ENCODE measurements around the gene ARHGAP28. TPM values are rescaled to one million over a fixed set of nuclear protein-coding genes. Genes with fewer than 3 reads are reported as not detected.

The ARHGAP28 gene, protein sequence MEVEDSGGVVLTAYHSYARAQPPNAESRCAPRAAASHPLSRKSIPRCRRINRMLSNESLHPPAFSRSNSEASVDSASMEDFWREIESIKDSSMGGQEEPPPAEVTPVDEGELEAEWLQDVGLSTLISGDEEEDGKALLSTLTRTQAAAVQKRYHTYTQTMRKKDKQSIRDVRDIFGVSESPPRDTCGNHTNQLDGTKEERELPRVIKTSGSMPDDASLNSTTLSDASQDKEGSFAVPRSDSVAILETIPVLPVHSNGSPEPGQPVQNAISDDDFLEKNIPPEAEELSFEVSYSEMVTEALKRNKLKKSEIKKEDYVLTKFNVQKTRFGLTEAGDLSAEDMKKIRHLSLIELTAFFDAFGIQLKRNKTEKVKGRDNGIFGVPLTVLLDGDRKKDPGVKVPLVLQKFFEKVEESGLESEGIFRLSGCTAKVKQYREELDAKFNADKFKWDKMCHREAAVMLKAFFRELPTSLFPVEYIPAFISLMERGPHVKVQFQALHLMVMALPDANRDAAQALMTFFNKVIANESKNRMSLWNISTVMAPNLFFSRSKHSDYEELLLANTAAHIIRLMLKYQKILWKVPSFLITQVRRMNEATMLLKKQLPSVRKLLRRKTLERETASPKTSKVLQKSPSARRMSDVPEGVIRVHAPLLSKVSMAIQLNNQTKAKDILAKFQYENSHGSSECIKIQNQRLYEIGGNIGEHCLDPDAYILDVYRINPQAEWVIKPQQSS
- total RNA-seq (2014; rRNA removed; shearing (Covaris generic)), result 0.41 and 1.9 TPM in 2 replicates

DNA sequence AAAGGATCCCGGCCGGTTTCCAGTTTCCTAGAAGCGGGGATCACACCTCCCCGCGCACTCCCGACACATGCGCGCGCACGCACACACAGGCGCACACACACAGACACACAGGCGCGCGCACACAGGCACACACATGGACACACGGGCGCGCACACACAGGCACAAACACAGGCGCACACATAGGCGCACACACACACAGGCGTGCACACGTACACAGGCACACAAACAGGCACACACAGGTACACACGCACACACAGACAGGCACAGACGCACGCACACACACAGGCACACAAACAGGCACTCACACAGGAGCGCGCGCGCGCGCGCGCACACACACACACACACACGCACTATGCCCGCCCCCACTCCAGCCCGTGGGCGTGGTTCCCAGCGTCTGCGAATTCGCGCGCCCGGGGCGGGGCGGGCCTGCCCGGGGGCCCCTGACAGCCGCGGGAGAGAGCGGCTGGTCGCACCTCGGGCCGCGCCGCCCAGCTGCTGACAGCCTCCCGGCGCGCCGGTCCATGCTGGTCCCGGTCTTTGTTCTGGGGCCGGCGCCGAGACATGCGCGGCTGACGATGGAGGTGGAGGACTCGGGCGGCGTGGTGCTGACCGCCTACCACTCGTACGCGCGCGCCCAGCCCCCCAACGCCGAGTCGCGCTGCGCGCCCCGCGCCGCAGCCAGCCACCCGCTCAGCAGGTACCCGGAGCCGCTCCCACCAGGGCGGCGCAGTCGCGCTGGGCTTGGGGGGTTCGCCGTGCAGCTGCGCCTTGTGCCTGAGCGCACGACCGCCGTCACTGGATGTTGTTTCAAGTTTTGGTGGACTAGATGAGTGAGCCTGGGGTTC, at the start of gene ARHGAP28:
Gene ARHGAP28, plus strand, starts transcription at position 470 of the 845 bp plus-strand sequence. Its CDS starts 106 bp downstream, at position 576.
- Histone ChIP-seq H3K27ac (no peak within 1 kb of the TSS), H3K4me3 (peak within 1 kb of the TSS; percentile 56), H3K9me3 (replicated peaks) (no peaks in the 10 kb centered on the region), H3K27me3 (replicated peaks) (no peaks in the 10 kb centered on the region), H3K36me3 (no peaks in the 10 kb centered on the region), H3K4me1 (replicated peaks) (0 out of 2 replicates have a peak, but pooled peaks cover 4% of the 10 kb centered on the region)
- peak; percentile 88 to 93 for DNase-seq (ENCODE audit: low read depth in 1 of 2, low spot score in 2 of 2)

DNA sequence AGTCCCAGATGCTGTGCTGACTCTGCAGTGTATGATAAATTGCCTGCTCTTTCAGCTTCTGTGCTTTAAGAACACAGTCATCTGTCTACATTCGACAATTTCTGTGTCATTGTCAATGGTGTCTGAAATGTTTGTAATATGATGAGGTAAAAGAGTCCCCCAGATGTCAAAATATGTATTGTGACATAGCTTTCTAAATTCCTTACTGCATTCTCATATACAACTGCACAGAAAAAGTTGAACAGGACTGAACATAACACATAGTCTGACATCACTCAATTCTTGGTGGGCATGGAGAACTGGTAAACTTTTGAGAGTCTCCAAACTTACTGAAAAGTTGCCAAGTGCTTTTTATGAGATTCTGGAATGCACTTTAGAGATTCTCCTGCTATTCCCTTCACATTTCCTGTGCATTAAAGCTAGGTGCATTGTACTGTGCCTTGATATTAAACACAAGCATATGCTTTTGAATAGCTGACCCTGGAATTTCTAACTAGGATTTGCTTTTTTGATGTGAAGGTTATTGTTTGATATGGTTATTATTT, 48.1 kb upstream of the ARHGAP28 start:
- Histone ChIP-seq H3K9me3 (replicated peaks) (no peaks in the 10 kb centered on the region), H3K4me3 (no peak overlapping the region), H3K36me3 (no peaks in the 10 kb centered on the region), H3K27me3 (replicated peaks) (no peaks in the 10 kb centered on the region), H3K27ac (no peak overlapping the region), H3K4me1 (replicated peaks) (no peaks in the 10 kb centered on the region)
- no peak for DNase-seq (ENCODE audit: low read depth in 1 of 2, low spot score in 2 of 2)

DNA sequence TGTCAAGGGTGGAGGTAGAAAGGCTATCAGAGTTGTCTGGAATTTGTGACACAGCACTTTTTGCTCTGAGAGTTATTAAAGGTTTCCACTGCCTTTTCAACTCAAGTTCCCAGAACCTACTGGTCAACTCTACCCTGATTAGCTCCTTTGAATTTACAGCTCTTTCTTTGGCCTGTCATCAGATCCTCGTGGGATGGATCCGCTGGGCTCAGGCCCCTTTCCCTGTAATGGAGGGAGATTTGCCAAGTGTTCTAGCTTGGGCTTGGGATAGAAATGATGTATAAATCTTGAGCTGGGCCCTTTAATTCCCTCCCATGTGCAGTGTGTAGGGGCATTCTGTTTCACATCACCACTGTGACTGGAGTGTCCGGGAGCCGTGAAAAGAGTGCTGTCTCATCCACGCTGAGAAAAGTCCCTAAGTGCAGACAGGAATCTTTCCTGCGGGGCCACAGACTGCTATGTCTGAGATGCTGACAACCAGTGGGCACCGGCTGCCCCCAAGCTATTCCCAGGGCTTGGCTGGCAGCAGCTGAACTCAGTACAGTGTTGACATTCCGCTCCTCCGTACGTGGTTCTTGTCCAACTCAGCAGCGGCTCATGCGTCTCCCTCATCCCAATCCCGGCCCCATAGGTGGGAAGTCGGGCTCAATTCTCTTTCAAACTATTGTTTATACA, 46.9 kb upstream of the ARHGAP28 start:
- no peaks in the 10 kb centered on the region for H3K4me1 ChIP-seq (replicated peaks)
- H3K9me3 ChIP-seq (replicated peaks), result no peaks in the 10 kb centered on the region
- DNase-seq (ENCODE audit: low read depth in 1 of 2, low spot score in 2 of 2), result no peak
- H3K27me3 ChIP-seq (replicated peaks), result no peaks in the 10 kb centered on the region
- no peak overlapping the region for H3K4me3 ChIP-seq
- H3K36me3 ChIP-seq, result no peaks in the 10 kb centered on the region
- H3K27ac ChIP-seq, result no peak overlapping the region

DNA sequence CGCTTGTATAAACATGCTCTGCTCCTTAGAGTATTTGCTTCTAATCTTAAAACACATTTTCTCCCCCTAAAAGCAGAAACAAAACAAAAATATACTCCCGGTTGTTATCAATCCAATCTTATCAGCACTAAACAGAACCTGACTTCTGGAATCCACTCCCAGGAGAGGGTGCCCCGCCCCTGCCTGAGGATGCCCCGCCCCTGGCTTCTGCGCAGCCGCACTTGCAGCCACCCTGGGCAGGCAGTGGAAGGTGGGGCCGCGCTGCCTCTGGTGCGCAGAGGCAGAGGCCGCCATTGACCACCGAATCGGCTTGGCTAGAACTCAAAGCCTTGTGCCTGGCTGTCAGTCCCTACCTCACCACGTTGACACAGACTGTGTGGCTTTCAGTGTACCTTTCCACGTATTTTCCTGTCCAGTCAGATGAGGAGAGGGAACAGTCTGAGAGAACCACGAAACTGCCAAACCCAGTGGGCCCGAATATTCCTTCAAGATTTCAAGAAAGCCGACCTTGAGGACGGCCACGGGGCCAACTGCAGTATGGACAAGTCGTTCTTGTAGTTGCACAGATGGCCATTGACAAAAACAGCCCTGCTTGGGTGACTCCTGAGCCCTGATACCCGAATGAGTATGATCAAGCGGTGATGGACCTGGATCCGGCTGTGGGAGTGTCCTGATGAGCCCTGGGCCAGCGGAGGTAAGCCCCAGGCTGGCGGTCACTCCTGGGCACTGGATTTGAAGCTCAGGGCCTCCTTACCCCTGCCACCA, 46.2 kb upstream of the ARHGAP28 start:
- no peaks in the 10 kb centered on the region for H3K4me1 ChIP-seq (replicated peaks)
- H3K9me3 ChIP-seq (replicated peaks), result no peaks in the 10 kb centered on the region
- H3K36me3 ChIP-seq, result no peaks in the 10 kb centered on the region
- H3K27ac ChIP-seq, result no peak overlapping the region
- H3K27me3 ChIP-seq (replicated peaks), result no peaks in the 10 kb centered on the region
- no peak overlapping the region for H3K4me3 ChIP-seq
- no peak for DNase-seq (ENCODE audit: low read depth in 1 of 2, low spot score in 2 of 2)

DNA sequence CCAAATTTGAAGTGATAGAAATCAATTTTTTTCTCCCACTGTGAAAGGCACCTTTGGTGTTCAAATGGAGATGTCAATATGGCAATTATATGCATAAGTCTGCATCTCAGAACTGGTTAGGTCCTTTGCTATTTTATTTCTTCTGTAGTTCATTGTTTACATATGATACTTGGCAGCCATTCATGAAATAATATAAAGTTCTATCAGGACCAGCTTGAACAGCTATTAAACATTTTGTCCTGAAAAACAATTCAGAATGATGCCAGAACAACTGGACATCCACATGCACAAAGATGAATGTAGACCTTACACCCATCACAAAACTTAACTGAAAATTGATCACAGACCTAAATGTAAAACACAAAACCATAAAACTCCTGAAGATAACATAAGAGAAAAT, 41.8 kb upstream of the ARHGAP28 start:
- Histone ChIP-seq H3K4me3 (no peak overlapping the region), H3K9me3 (replicated peaks) (no peaks in the 10 kb centered on the region; the same call in 1 of the 2 replicates), H3K27me3 (replicated peaks) (no peaks in the 10 kb centered on the region), H3K27ac (no peak overlapping the region), H3K4me1 (replicated peaks) (no peaks in the 10 kb centered on the region), H3K36me3 (no peaks in the 10 kb centered on the region)
- DNase-seq (ENCODE audit: low read depth in 1 of 2, low spot score in 2 of 2), result no peak

DNA sequence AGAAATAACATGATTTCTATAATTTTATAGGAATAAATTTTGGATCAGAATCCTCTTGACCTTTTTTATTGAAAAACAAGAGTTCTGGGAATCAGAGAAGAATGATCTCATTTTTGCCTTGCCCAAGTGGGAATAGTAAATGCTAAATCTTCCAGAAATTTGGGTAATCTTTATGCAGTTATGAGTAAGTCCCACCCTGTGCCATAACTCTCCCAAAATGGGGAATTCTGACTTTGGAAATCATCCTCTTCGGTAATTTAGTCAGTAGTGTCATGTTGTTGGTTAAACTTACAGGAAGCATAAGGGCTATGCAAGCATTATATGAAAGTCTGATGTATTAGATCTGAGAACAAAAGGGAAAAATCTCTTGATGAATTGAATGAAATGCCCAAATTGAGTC, 20.6 kb upstream of the ARHGAP28 start:
- Histone ChIP-seq H3K4me3 (no peak overlapping the region), H3K27me3 (replicated peaks) (no peaks in the 10 kb centered on the region), H3K36me3 (no peaks in the 10 kb centered on the region), H3K27ac (no peak overlapping the region), H3K9me3 (replicated peaks) (no peaks in the 10 kb centered on the region), H3K4me1 (replicated peaks) (no peaks in the 10 kb centered on the region)
- DNase-seq (ENCODE audit: low read depth in 1 of 2, low spot score in 2 of 2), result no peak

DNA sequence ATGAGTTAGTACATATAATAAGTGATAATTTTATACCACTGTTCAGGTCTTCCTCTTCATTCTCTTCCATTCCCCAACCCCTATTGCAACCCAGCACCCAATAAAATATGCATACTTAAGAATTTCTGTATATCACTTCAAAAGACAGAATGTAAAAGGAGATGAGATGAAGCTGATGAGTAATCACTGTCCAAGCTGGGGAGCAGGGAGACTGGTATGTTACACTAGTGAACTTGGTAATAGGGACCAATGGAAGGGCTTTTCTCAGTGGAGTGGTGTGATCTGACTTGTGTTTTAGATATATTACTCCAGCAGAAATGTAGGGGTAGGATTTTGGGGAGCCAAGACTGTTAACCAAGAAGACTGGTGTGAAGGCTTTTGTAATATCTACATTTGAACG, 18.0 kb upstream of the ARHGAP28 start:
- Histone ChIP-seq H3K4me1 (replicated peaks) (no peaks in the 10 kb centered on the region), H3K36me3 (no peaks in the 10 kb centered on the region)
- no peak for DNase-seq (ENCODE audit: low read depth in 1 of 2, low spot score in 2 of 2)

DNA sequence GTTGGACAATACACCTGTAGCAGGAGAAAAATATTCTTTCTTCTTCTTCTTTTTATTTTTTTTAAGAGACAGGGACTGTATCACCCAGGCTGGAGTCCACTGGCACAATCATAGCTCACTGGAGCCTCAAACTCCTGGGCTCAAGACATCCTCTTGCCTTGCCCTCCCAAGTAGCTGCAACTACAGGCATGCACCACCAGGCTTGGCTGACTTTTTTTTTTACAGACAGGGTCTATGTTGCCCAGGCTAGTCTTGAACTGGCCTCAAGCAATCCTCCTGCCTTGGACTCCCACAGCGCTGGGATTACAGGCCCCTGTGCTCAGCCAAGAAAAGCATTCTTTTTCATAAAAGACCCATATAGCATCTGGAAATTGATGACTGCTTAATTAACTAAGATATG, 17.1 kb upstream of the ARHGAP28 start:
- Histone ChIP-seq H3K27me3 (replicated peaks) (no peaks in the 10 kb centered on the region), H3K4me3 (no peak overlapping the region), H3K9me3 (replicated peaks) (no peaks in the 10 kb centered on the region), H3K4me1 (replicated peaks) (no peaks in the 10 kb centered on the region), H3K36me3 (no peaks in the 10 kb centered on the region), H3K27ac (no peak overlapping the region)
- DNase-seq (ENCODE audit: low read depth in 1 of 2, low spot score in 2 of 2), result no peak

More for the DNA sequence above, 18.0 kb upstream of the ARHGAP28 start:
- H3K4me3 ChIP-seq, result no peak overlapping the region
- H3K27ac ChIP-seq, result no peak overlapping the region
- H3K9me3 ChIP-seq (replicated peaks), result no peaks in the 10 kb centered on the region
- no peaks in the 10 kb centered on the region for H3K27me3 ChIP-seq (replicated peaks)

DNA sequence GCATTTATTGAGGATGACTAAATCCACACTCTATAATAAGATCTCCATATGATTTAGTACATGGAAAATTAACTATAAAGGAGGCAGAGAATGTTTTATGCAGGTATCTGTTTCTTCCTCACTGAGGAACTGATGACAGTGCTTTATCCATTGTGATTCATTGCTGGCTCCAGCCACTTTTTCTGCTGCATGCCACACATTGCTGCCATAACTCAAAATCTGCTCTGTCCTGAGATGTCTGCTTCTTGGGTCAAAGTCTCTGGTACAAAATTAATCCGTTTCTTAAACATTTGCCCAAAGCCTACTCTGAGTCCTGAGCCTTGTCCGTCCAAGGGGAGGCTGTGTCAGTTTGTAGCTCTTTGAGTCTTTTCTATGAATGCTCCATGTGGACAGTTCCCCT, 15.5 kb upstream of the ARHGAP28 start:
- no peak overlapping the region for H3K27ac ChIP-seq
- no peaks in the 10 kb centered on the region for H3K36me3 ChIP-seq
- no peaks in the 10 kb centered on the region for H3K27me3 ChIP-seq (replicated peaks)
- no peaks in the 10 kb centered on the region for H3K4me1 ChIP-seq (replicated peaks)
- no peak for DNase-seq (ENCODE audit: low read depth in 1 of 2, low spot score in 2 of 2)
- no peaks in the 10 kb centered on the region for H3K9me3 ChIP-seq (replicated peaks)
- no peak overlapping the region for H3K4me3 ChIP-seq

DNA sequence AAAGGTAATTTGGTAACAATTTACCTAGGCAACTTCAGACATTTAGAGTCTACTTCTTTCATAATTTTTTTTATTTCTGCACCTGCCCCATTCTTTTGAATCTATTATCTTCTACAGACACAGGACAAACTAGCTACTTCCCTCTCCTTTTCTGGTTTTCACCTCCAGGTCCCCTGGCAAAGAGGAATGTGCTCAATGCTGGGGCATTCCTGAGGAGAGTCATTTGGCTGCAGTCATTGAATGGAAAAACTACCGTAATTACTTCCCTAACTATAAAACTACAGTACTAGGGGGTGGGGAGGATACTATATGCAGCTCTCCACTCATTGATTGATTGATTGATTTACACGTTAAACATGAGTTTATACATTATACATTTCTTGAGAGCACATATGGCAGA, 11.2 kb upstream of the ARHGAP28 start:
- Histone ChIP-seq H3K36me3 (no peaks in the 10 kb centered on the region), H3K27me3 (replicated peaks) (no peaks in the 10 kb centered on the region), H3K27ac (no peak overlapping the region), H3K4me1 (replicated peaks) (no peaks in the 10 kb centered on the region), H3K9me3 (replicated peaks) (no peaks in the 10 kb centered on the region), H3K4me3 (no peak overlapping the region)
- DNase-seq (ENCODE audit: low read depth in 1 of 2, low spot score in 2 of 2), result no peak

DNA sequence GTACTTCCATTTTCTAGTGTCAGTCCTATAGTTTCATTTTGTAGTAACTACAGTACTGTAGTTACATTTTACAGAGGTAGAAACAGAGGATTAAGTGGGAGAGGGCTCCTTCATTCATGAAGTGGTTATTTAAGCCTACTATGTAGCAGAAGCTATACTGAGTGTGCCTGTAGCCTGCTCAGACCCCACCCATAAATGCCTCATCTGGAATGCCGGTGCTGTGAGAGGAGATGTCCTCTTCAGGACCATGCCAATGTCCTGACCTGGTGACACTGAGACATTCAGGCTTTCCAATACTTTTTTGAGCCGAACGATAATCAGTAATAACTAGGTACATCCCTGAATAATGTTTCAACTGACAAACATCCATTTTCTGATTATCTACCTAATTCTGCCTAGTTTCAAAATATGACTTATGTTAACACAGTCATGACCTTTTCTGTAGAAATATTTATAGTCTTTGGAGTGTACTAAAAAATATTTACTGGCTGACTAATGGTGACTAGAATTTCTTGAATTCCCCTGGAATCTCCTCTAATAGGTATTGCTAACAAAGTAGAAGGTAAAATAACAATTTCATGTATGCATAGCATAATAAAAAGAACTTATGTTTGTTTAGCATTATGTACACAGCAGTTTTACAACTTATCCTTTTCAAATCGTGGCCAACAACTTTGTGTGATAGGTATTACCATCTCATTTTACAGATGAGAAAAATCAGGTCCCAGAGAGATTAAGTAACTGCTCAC, 10.2 kb upstream of the ARHGAP28 start:
- Histone ChIP-seq H3K4me1 (replicated peaks) (no peaks in the 10 kb centered on the region), H3K36me3 (no peaks in the 10 kb centered on the region), H3K27me3 (replicated peaks) (no peaks in the 10 kb centered on the region), H3K27ac (no peak overlapping the region), H3K9me3 (replicated peaks) (no peaks in the 10 kb centered on the region), H3K4me3 (no peak overlapping the region)
- DNase-seq (ENCODE audit: low read depth in 1 of 2, low spot score in 2 of 2), result no peak
